ENCODE results near the gene SHH. TPM values are rescaled to one million over a fixed set of nuclear protein-coding genes. Genes with fewer than 3 reads are reported as not detected.

Gene SHH
- total RNA-seq, 6 experiments from 2014 or later = 6.8 to 18.6 (median 12.4) TPM

DNA sequence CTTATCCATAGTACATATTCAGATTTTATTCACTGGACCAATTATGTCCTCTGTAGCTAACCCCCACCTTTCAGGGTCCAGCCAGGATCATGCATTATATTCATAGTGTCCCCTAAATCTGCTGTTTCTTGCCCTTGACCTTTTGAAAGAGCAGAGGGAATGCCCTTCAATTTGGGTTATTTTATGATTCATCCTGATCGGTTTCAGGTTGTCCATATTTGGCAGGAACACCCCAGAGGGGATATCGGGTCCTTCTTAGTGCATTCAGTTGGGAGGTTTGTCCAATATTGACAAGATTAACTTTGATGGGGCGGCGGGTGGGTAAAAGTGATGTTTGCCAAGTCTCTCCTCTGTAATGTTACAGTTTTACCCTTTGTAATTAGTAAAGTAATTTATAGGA is 60.9 kb downstream of the SHH start:
- H3K9me3 ChIP-seq = no peaks in the 10 kb centered on the region
- ATAC-seq (no peak), DNase-seq (no peak)
- no peak overlapping the region for H3K27ac ChIP-seq
- H3K36me3 ChIP-seq = peaks cover 0 to 10% (median 4%) of the 10 kb centered on the region in 4 donors
- peaks cover 0 to 9% (median 2%) of the 10 kb centered on the region in 4 donors for H3K4me1 ChIP-seq
- 97% methylated on average over 4 of the region's 4 CpGs for WGBS (ENCODE audit: insufficient coverage, low coverage, low lambda C conversion rate, missing lambda C conversion rate)
- intact Hi-C loops (cut with DNase I) = no loop called here
- no peak overlapping the region for H3K4me3 ChIP-seq
- H3K27me3 ChIP-seq = no peaks in the 10 kb centered on the region
- TF ChIP-seq, protein P1, sequence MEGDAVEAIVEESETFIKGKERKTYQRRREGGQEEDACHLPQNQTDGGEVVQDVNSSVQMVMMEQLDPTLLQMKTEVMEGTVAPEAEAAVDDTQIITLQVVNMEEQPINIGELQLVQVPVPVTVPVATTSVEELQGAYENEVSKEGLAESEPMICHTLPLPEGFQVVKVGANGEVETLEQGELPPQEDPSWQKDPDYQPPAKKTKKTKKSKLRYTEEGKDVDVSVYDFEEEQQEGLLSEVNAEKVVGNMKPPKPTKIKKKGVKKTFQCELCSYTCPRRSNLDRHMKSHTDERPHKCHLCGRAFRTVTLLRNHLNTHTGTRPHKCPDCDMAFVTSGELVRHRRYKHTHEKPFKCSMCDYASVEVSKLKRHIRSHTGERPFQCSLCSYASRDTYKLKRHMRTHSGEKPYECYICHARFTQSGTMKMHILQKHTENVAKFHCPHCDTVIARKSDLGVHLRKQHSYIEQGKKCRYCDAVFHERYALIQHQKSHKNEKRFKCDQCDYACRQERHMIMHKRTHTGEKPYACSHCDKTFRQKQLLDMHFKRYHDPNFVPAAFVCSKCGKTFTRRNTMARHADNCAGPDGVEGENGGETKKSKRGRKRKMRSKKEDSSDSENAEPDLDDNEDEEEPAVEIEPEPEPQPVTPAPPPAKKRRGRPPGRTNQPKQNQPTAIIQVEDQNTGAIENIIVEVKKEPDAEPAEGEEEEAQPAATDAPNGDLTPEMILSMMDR (IDR thresholded peaks at IDR 0.05) = no peak
- no peak for TF ChIP-seq POLR2A (IDR thresholded peaks at IDR 0.05)

DNA sequence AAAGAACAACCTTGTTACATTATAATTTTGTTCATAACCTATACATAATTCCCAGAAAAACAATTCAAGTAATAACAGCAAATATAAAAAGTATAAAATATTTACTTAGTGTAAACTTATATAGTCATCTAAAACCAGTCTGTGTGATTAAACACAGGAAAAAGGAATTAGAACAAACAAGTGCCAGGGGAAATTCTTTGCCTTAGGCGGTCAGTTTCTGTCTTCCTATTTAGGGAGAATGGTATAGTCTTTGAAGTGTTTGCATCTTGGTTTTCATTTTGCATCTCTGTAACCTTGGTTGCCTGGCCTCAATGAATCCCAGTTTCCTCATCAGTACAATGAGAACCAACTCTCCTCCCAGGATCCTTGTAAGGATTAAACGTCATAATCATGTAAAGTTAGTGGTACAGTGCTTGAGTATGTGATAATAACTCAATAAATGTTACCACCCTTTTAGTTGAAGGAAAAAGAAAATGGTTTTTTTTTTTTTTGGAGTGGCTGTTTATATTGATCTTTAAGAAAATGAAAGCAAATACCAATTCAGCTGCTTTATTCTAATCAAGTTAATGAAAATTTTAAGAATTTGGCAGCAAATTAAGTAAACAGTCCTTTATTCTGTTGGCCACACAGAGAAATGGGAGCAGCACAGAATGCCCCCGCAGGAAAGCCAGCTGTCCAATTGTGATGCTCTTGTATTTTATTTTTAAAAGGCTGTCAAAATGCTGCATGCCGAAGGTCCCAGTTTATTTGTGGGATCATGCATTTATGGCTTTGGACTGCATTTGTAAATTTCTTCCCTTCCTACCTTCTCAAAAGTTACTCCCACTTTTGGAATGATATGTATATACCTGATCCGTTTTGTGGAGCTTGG is 61.8 kb downstream of the SHH start:
- Histone ChIP-seq H3K4me1 (peaks cover 0 to 9% (median 2%) of the 10 kb centered on the region in 4 donors), H3K36me3 (peaks cover under 1 to 20% (median 11%) of the 10 kb centered on the region in 4 donors), H3K9me3 (no peaks in the 10 kb centered on the region), H3K4me3 (no peak overlapping the region), H3K27me3 (no peaks in the 10 kb centered on the region), H3K27ac (no peak overlapping the region)
- intact Hi-C loops (cut with DNase I) = no loop called here
- ATAC-seq (no peak), DNase-seq (no peak)
- 75% methylated on average over 4 of the region's 5 CpGs for WGBS (ENCODE audit: insufficient coverage, low coverage, low lambda C conversion rate, missing lambda C conversion rate)
- no peak for TF ChIP-seq POLR2A (IDR thresholded peaks at IDR 0.05)

Other genes starting within 250 kb of the SHH start
- 10 to 100 TPM; 24.9 to 55.1 (median 32.0) TPM for gene RBM33, start 167.8 kb downstream of the SHH start, total RNA-seq